HCT116 (cell line): ENCODE measurements around the gene DGKG.

ENCODE experiments used
- CBX3 ChIP-seq: IDR thresholded peaks from 2 replicates; pipeline ENCODE4 v1.6.1; 2012; ENCODE audit warnings: low read depth
- JUND ChIP-seq: IDR thresholded peaks from 2 replicates; pipeline ENCODE4 v1.6.1; 2012
- POLR2A ChIP-seq: IDR thresholded peaks from 2 replicates; pipeline ENCODE4 v1.7.0; 2011; ENCODE audit warnings: borderline replicate concordance; ENCODE audit not compliant: insufficient read depth, insufficient read length; ENCODE audit errors: extremely low read depth
- POLR2AphosphoS5 ChIP-seq: IDR thresholded peaks from 2 replicates; pipeline ENCODE4 v1.6.1; 2011; ENCODE audit warnings: mild to moderate bottlenecking, low read depth, low read length, moderate library complexity
- SRF ChIP-seq: IDR thresholded peaks from 2 replicates; pipeline ENCODE4 v1.6.1; 2012; ENCODE audit warnings: low read depth
- TCF7L2 ChIP-seq: IDR thresholded peaks from 2 replicates; pipeline ENCODE4 v1.7.0; 2011; ENCODE audit warnings: borderline replicate concordance, inconsistent platforms; ENCODE audit not compliant: insufficient read depth, insufficient read length; ENCODE audit errors: extremely low read depth
- ZFX ChIP-seq: fragments of 450-650 bp; IDR thresholded peaks from 2 replicates; pipeline ENCODE4 v1.6.1; 2017
- TF ChIP-seq, protein P1 (sequence below), 3 experiments: fragments of 200-600 bp in 1 of 3; sonication (generic) in 1 of 3; IDR thresholded peaks in 2 of 3; conservative IDR thresholded peaks in 1 of 3; 2 replicates each; pipeline ENCODE4 v1.5.1; 2012 to 2017; ENCODE audit warnings: low read depth in 2 of 3, low read length in 2 of 3, antibody characterized with exemption in 1 of 3, borderline replicate concordance in 1 of 3, control low read depth in 1 of 3, mild to moderate bottlenecking in 1 of 3, mixed read lengths in 1 of 3, mixed run types in 1 of 3, moderate library complexity in 1 of 3; ENCODE audit not compliant: insufficient read depth in 1 of 3
- TF ChIP-seq, protein P2 (sequence below): IDR thresholded peaks from 2 replicates; pipeline ENCODE4 v1.6.1; 2011; ENCODE audit warnings: mild to moderate bottlenecking, low read length, moderate library complexity; ENCODE audit not compliant: insufficient replicate concordance; ENCODE audit errors: extremely low read depth

DNA sequence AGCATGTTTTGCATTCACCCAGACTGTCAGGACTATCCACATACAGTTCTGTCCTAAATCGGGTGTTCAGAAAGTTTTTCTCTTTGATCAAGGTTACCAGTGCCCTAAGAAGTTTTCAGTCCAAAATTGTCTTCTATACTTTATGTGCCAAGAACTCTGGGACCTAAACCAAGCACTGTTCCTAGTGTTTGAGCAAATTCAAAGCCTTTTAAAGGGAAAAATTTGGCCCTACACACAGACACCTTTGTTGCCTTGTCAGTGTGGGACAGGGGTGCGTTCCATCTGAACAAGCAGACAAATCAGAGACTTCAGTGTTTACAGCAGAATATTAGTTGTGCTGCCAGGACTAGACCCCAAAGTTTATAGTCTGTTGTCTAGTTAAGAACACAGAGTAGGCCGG is 50.6 kb downstream of the DGKG start:
- TF ChIP-seq JUND (no peak), SRF (no peak), CBX3 (no peak), ZFX (no peak), POLR2AphosphoS5 (no peak), POLR2A (no peak), TCF7L2 (no peak)
- TF ChIP-seq, protein P1, sequence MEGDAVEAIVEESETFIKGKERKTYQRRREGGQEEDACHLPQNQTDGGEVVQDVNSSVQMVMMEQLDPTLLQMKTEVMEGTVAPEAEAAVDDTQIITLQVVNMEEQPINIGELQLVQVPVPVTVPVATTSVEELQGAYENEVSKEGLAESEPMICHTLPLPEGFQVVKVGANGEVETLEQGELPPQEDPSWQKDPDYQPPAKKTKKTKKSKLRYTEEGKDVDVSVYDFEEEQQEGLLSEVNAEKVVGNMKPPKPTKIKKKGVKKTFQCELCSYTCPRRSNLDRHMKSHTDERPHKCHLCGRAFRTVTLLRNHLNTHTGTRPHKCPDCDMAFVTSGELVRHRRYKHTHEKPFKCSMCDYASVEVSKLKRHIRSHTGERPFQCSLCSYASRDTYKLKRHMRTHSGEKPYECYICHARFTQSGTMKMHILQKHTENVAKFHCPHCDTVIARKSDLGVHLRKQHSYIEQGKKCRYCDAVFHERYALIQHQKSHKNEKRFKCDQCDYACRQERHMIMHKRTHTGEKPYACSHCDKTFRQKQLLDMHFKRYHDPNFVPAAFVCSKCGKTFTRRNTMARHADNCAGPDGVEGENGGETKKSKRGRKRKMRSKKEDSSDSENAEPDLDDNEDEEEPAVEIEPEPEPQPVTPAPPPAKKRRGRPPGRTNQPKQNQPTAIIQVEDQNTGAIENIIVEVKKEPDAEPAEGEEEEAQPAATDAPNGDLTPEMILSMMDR (IDR thresholded peaks at IDR 0.05 in 2 of 3, conservative IDR thresholded peaks at IDR 0.05 in 1 of 3; ENCODE audit: borderline replicate concordance in 1 of 3, insufficient read depth in 1 of 3, low read depth in 2 of 3, low read length in 2 of 3): no peak
- TF ChIP-seq, protein P2, sequence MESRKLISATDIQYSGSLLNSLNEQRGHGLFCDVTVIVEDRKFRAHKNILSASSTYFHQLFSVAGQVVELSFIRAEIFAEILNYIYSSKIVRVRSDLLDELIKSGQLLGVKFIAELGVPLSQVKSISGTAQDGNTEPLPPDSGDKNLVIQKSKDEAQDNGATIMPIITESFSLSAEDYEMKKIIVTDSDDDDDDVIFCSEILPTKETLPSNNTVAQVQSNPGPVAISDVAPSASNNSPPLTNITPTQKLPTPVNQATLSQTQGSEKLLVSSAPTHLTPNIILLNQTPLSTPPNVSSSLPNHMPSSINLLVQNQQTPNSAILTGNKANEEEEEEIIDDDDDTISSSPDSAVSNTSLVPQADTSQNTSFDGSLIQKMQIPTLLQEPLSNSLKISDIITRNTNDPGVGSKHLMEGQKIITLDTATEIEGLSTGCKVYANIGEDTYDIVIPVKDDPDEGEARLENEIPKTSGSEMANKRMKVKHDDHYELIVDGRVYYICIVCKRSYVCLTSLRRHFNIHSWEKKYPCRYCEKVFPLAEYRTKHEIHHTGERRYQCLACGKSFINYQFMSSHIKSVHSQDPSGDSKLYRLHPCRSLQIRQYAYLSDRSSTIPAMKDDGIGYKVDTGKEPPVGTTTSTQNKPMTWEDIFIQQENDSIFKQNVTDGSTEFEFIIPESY: no peak
